B cell (primary cell): ENCODE results near the gene TP53BP2.

Experiments used
- CTCF ChIP-seq: fragments of 200-600 bp; IDR thresholded peaks from one replicate; pipeline ENCODE4 v1.8.0; 2022; ENCODE audit warnings: antibody characterized with exemption, mild to moderate bottlenecking
- EZH2 ChIP-seq: IDR thresholded peaks from 2 replicates; pipeline ENCODE4 v1.6.1; 2012; ENCODE audit warnings: borderline replicate concordance, low read depth, mild to moderate bottlenecking, moderate library complexity, low read length; ENCODE audit not compliant: insufficient read depth, poor library complexity, severe bottlenecking

DNA sequence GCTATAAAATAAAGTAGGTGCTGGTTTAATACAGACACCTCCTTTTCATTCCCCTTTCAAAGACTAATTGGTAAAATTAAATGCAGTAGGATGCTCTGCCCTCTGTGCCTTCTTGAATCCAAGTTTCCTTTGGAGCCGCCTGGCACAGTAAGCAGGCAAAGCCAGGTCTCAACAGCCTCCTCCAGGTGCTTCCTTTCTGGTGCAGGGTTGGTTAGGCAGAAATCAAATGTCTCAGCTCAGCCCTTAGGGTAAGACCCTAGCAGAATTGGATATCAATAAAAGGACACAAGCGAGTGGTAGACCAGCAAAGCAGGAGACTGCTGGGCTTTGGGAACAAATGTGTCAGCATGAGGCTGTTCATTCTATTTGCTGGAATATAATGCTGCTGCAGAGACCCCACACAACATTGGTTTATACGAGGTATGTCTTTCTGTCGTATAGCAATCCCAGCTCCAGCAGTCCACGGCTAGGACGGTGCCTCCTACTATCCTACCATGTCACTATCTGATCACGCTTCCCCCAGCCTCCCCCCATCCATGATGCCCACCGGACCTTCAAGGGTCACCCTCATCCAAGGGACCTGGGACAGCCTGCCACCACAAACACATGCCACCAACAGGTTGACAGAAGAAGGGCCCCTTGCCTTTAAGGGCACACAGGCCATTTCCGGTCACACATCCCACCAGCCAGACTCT, 75.0 kb downstream of the TP53BP2 start:
- TF ChIP-seq EZH2 (no peak), CTCF (no peak)
